HG02885 (cell line): ENCODE results near the gene TBL3.
"Not testable (repeated sequence)": the region's sequence is repeated elsewhere in the genome, so short reads cannot be mapped to it uniquely, and the experiment has no call there.

Experiments
- ATAC-seq: cut with Tn5 transposase; IDR thresholded peaks from one replicate; pipeline ENCODE4 v1.9.1; 2021; ENCODE audit warnings: mild to moderate bottlenecking; ENCODE audit not compliant: unreplicated experiment, poor library complexity

Gene TBL3

GRCh38 chr16:1942810-1943726 lies 28.8 kb upstream of the TBL3 start, which contains the start of gene MSRB1:
TSS of gene MSRB1 (minus strand) at chr16:1943199. CDS start at chr16:1943156, 43 bp downstream.
- peak; percentile 94 for ATAC-seq

DNA sequence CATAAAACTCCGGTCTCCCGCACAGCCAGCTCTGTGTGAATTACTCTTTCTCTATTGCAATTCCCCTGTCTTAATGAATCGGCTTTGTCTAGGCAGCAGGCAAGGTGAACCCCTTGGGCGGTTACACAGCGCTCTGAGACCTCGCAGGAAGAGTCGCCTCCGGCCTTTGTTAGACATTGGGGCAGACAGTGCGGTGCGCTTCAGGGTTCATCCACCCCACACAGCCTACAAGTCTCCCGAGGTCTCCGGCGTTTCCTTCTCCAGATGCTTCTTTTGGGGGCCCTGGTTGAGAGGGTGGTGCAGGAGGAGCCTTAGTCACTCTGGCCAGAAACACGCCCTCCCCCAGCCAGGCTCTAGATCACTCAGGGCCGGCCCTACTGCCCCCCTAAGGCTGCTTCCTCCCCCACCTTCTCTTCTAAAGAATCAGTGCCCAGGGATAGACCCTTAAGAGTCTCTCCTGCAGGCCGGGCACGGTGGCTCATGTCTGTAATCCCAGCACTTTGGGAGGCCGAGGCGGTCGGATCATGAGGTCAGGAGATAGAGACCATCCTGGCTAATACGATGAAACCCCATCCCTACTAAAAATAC lies 27.1 kb upstream of the TBL3 start:
- ATAC-seq = no peak

DNA sequence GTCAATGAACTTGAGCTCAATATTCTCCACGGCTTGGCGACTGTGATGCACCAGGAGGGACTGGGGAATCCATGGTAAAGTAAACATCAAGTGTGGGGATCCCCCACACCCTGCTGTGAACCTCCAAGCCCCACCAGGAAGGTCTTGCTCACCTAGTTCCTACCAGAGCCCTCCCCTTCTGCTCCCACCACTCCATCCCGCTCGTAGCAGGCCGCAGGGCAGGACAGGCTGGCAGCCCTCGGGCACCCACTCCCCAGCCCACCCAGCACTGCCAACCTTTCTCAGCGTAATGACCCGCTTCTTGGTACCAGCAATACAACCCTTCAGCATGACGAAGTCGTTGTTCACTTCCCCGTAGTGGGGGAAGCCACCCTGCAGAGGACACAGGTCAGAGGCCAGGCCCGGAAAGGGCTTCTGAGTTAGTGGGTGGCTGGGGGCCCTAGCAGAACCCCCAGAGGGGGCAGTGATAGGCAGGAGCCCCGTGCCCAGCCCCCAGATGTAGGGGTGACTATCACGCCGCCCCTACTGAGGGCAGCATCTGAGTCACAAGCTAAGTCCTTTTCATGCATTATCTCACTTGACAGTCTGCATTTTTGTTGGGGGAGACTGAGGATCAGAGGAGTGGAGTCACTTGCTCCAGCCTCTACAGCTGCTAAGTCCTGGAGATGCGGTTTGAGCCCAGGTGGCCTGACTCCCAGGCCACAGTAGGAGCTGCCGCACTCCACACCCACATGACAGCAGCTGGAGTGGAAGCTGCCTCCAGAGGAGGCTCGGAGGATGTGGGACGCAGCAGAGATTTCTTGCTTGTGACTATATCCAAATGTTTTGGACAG lies 26.1 kb upstream of the TBL3 start:
- ATAC-seq = no peak

GRCh38 chr16:1946495-1947368 lies 25.1 kb upstream of the TBL3 start:
- no peak for ATAC-seq

DNA sequence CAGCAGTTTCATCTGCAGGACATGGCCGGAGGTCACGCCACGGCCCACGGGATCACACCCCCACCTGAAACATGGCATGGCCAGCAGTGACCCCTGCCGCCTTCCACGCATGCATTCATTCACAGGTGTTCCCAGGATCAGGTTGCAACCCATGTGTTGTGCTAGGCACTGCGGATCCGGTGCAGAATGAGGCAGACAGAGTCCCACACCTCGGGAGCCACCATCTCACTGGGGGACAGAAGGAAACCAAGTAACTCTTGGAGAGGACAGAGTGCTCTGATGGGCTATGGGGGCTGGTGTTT lies 24.5 kb upstream of the TBL3 start:
- ATAC-seq = no peak

DNA sequence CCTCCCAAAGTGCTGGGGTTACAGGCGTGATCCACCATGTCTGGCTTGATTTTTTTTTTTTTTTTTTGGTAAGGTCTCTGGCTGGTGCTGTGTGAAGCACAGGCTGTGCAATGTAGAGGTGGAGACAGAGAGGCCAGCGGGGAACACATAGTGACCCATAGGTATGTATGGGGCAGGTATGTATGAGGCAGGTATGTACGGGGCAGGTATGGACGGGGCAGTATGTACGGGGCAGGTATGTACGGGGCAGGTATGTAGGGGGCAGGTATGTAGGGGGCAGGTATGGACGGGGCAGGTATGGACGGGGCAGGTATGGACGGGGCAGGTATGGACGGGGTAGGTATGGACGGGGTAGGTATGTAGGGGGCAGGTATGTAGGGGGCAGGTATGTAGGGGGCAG lies 22.3 kb upstream of the TBL3 start:
- no peak for ATAC-seq

DNA sequence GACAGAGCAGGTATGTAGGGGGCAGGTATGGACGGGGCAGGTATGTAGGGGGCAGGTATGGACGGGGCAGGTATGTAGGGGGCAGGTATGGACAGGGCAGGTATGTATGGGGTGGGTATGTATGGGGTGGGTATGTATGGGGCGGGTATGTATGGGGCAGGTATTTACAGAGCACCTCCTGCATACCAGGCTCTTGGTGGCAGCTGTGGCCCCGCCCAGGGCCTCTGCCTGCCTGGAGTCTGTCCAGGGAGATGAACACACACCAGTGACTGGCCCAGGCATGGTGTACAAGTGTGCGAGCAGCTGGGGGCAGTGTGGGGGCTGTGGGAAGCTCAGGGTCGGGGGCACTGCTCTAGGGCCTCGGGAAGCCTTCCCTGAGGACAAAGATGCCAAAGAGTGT lies 21.8 kb upstream of the TBL3 start:
- no peak for ATAC-seq

DNA sequence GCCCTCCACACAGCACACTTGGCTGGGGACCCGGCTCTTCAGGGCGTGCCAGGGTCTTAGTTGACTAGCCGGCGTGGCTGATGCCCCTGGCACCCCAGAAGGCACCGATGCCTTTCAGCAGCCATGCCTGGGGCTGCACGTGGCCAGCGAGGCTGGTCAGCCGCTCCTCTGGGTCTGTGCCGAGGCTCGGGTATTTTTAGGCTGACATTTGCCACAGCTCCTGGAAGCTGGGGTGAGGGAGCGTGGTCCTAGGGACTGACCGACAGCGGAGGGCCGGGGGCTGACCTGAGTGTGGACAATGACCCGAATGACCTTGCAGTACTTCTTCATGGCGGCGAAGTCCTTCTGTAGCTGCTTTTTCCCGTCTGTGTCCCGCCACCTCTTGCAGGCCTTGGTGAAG lies 21.3 kb upstream of the TBL3 start:
- no peak for ATAC-seq

- no peak for ATAC-seq
Observed at GRCh38 chr16:1953734-1954133, 18.1 kb upstream of the TBL3 start.

GRCh38 chr16:1957434-1958142 lies 14.3 kb upstream of the TBL3 start:
- not testable (repeated sequence) for ATAC-seq

DNA sequence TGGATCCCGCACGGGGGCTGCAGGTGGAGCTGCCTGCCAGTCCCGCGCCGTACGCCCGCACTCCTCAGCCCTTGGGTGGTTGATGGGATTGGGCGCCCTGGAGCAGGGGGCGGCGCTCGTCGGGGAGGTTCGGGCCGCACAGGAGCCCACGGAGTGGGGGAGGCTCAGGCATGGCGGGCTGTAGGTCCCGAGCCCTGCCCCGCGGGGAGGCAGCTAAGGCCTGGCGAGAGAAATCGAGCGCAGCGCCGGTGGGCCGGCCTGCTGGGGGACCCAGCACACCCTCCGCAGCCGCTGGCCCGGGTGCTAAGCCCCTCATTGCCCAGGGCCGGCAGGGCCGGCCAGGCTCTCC lies 13.7 kb upstream of the TBL3 start:
- not testable (repeated sequence) for ATAC-seq

- no peak for ATAC-seq
Observed at GRCh38 chr16:1958715-1959268, 13.1 kb upstream of the TBL3 start.

- ATAC-seq = peak; percentile 76
Observed at GRCh38 chr16:1959269-1960039, 12.4 kb upstream of the TBL3 start, which contains the start of gene NDUFB10. TSS of gene NDUFB10 (plus strand) at chr16:1959538. CDS start at chr16:1959625, 87 bp downstream.

DNA sequence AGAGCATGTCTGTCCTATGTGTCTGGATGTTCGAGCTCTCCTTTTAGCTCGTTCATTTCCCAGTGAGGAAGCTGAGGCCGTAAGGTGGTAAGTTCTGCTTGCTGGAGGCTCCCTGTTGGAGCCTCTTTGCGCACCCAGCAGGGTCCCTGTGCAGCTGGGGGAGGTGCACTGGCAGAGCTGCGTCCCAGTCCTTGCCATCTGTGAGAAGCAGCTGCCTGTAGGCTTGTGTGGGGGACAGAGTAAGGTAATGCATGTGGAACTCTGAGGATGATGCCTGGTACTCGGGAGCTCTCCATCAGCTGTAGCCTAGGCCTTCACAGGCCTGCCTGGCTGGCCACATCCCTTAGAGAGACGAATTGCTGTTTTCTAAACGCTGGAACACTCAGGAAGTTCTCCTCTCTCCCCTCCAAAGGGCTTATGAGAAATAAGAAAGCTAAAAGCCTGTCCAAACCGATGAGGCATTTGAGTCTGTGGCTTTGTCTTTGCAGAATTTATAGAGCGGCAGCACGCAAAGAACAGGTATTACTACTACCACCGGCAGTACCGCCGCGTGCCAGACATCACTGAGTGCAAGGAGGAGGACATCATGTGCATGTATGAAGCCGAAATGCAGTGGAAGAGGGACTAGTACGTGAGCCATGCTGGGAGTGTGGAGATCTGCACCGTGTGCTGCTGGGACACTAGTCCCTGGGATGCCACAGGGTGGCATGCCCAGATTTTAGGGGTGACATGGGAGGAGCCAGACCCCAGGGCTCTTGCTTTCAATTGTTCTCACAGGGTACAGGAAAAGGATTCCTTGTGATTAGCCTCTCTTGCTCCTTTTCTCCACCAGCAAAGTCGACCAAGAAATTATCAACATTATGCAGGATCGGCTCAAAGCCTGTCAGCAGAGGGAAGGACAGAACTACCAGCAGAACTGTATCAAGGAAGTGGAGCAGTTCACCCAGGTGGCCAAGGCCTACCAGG lies 10.9 kb upstream of the TBL3 start:
- ATAC-seq = no peak

DNA sequence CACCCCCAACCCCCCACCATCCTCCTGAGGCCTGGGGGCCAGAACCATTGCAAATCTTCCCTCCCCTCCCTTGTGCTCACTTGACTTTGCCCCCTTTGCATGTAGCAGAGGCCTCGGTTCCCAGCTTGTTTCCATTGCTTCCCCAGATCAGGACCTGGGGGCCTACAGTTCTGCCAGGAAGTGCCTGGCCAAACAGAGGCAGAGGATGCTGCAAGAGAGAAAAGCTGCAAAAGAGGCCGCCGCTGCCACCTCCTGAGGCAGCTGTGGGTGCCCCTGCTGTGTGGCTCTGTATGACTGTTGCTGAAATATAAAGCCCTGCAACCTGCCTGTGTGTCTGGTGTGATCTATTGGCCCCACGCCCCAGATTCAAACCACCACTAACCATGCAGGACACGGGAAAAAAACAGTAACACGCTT lies 10.2 kb upstream of the TBL3 start:
- no peak for ATAC-seq

DNA sequence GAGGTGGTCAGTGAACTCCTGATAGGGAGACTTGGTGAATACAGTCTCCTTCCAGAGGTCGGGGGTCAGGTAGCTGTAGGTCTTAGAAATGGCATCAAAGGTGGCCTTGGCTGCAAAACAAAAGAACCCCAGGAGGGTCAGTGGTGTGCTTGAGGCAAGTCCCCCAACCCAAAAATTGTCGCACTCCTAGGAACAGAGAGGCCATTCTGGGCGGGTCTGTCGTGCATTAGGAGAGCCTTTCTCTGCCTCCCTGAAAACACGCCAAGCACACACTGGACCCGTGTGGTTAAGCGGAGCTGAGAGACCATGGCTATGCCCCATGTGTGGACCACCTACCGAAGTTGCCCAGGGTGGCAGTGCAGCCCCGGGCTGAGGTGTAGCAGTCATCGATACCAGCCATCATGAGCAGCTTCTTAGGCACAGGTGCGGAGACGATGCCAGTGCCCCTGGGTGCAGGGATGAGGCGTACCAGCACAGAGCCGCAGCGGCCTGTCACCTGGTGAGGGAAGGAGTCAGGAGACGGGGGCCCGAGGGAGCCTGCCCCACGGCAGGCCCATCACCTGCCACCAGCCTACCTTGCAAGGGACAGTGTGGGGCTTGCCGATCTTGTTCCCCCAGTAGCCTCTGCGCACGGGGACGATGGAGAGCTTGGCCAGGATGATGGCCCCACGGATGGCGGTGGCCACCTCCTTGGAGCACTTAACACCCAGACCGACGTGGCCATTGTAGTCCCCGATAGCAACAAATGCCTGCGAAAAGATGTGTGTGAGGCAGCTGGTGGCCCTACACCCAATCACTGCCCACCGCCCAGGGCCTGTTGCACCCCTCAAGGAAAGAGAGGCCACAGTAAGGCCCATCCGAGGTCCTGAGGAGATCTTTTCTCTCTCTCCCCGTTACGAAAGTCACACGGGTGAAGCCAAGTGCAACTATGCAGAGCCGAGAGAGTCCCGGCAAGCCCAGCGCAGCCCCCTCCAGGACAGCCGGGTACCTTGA lies 9.4 kb upstream of the TBL3 start:
- ATAC-seq = not testable (repeated sequence)
